ENCODE data around the gene NPS.

DNA sequence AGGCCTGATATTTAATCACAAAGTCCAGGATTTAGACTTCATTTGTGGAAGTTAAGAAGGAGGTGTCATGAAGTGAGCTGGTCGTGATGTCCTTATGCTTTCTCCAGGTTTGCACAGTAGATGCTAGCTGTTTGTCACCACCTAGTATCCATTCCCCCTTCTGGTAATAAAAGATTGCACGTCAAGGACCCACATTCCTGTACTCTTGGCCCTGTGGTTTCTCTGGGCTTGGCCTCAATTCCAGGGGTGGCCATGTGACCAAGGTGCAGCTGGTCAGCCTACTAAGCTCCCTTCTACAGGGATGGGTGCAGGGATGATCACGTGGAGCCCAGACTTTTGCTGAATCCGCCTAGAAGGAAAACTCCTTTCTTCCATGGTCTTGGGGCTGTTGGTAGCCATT is 16.5 kb downstream of the NPS start:
- TF ChIP-seq POLR2A (IDR thresholded peaks at IDR 0.05): no peak
- TF ChIP-seq, protein P1, sequence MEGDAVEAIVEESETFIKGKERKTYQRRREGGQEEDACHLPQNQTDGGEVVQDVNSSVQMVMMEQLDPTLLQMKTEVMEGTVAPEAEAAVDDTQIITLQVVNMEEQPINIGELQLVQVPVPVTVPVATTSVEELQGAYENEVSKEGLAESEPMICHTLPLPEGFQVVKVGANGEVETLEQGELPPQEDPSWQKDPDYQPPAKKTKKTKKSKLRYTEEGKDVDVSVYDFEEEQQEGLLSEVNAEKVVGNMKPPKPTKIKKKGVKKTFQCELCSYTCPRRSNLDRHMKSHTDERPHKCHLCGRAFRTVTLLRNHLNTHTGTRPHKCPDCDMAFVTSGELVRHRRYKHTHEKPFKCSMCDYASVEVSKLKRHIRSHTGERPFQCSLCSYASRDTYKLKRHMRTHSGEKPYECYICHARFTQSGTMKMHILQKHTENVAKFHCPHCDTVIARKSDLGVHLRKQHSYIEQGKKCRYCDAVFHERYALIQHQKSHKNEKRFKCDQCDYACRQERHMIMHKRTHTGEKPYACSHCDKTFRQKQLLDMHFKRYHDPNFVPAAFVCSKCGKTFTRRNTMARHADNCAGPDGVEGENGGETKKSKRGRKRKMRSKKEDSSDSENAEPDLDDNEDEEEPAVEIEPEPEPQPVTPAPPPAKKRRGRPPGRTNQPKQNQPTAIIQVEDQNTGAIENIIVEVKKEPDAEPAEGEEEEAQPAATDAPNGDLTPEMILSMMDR (IDR thresholded peaks at IDR 0.05): no peak
